ENCODE data around the gene BEND5.
A peak's percentile ranks its signal among the peaks of the same experiment; 100 is the strongest.

BEND5 gene

GRCh38 chr1:48718116-48718630 lies 58.5 kb downstream of the BEND5 start:
- no peak for DNase-seq

GRCh38 chr1:48717082-48717481 lies 59.6 kb downstream of the BEND5 start:
- DNase-seq: no peak

- no peak for DNase-seq
Observed at GRCh38 chr1:48715921-48716320, 60.8 kb downstream of the BEND5 start.

GRCh38 chr1:48710915-48711314 lies 65.8 kb downstream of the BEND5 start:
- DNase-seq: no peak

- no peak for DNase-seq
Observed at GRCh38 chr1:48710318-48710717, 66.4 kb downstream of the BEND5 start.

- no peak for DNase-seq
Observed at GRCh38 chr1:48704736-48705135, 72.0 kb downstream of the BEND5 start.

- DNase-seq: no peak
Observed at GRCh38 chr1:48701445-48701844, 75.2 kb downstream of the BEND5 start.

GRCh38 chr1:48697066-48697707 lies 79.5 kb downstream of the BEND5 start:
- peak; percentile 49 for DNase-seq

- no peak for DNase-seq
Observed at GRCh38 chr1:48695161-48695560, 81.5 kb downstream of the BEND5 start.

GRCh38 chr1:48693674-48694320 lies 82.9 kb downstream of the BEND5 start:
- DNase-seq: no peak

- DNase-seq: no peak
Observed at GRCh38 chr1:48693180-48693579, 83.5 kb downstream of the BEND5 start.

- no peak for DNase-seq
Observed at GRCh38 chr1:48692235-48692634, 84.5 kb downstream of the BEND5 start.

GRCh38 chr1:48691429-48692001 lies 85.2 kb downstream of the BEND5 start:
- DNase-seq: no peak

- no peak for DNase-seq
Observed at GRCh38 chr1:48688102-48688760, 88.5 kb downstream of the BEND5 start.

GRCh38 chr1:48687282-48688045 lies 89.2 kb downstream of the BEND5 start:
- no peak for DNase-seq

- no peak for DNase-seq
Observed at GRCh38 chr1:48686159-48686558, 90.5 kb downstream of the BEND5 start.

GRCh38 chr1:48684381-48684780 lies 92.3 kb downstream of the BEND5 start:
- no peak for DNase-seq

GRCh38 chr1:48683839-48684238 lies 92.9 kb downstream of the BEND5 start:
- no peak for DNase-seq

- DNase-seq: no peak
Observed at GRCh38 chr1:48681476-48682305, 95.0 kb downstream of the BEND5 start.

- no peak for DNase-seq
Observed at GRCh38 chr1:48680411-48681035, 96.2 kb downstream of the BEND5 start.

GRCh38 chr1:48679859-48680258 lies 96.8 kb downstream of the BEND5 start:
- no peak for DNase-seq

Data from activated CD8-positive, alpha-beta memory T cell treated with anti-CD3 and anti-CD28 coated beads, Interleukin-2, amount 50 U/mL, for 4 hours (primary cell).